ENCODE results near the gene ELK1.

Gene ELK1

DNA sequence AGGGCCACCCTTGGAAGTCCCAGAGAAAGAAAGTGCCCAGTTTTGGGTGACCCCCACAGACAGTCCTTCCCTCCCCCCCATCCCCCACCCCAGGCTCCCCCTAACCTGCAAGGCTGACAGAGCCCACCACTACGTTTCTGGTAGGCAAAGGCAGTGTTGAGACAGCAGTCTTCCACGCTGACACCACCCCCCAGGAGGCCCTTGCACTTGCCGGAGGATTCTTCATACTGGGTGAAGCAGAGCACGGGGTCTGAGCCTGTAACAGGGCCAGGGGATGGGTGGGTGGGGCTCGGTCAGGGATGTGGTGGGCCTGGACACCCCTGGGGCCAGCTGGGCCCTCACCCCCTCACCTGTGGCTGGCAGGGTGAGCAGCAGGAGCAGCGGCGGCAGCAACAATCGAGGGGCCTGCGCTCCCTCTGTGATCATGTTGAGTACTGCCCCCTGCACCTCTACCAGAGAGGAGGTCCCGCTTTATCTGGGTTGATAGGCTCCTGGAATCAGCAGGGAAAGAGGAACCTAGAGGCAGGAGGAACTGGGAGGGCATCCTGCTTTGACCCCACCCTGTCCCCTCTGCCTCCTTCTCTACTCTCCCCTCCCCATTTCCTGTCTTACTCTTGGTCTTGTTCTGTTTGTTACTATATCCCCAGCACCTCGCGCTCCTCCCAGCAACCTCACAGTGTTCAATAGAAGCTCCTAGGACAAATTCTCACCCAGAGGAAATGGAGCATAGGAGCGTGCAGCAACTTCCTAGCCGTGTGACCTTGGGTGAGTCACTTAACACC is 20.8 kb downstream of the ELK1 start, which contains the start of gene CFP:
Gene CFP, minus strand, starts transcription at position 512 of the 782 bp plus-strand sequence. Its CDS starts 86 bp downstream, at position 426.
- no peaks in the 10 kb centered on the region for H3K79me2 ChIP-seq (ENCODE audit: insufficient read depth, low read length)
- no peak within 1 kb of the TSS for H2AFZ ChIP-seq (ENCODE audit: low read depth, low read length, severe bottlenecking)
- H3K4me3 ChIP-seq (ENCODE audit: insufficient read depth, low read length, poor library complexity, severe bottlenecking), result no peak within 1 kb of the TSS
- H3K27me3 ChIP-seq (ENCODE audit: low read length), result no peaks in the 10 kb centered on the region
- H3K36me3 ChIP-seq (ENCODE audit: low read length), result no peaks in the 10 kb centered on the region
- H3F3A ChIP-seq (ENCODE audit: insufficient read depth), result no peaks in the 10 kb centered on the region
- H3K4me2 ChIP-seq (ENCODE audit: low read depth, low read length, poor library complexity, severe bottlenecking), result no peak within 1 kb of the TSS
- TF ChIP-seq EZH2phosphoT487 (conservative IDR thresholded peaks at IDR 0.05; ENCODE audit: low read length), result no peak
- TF ChIP-seq, protein P1, sequence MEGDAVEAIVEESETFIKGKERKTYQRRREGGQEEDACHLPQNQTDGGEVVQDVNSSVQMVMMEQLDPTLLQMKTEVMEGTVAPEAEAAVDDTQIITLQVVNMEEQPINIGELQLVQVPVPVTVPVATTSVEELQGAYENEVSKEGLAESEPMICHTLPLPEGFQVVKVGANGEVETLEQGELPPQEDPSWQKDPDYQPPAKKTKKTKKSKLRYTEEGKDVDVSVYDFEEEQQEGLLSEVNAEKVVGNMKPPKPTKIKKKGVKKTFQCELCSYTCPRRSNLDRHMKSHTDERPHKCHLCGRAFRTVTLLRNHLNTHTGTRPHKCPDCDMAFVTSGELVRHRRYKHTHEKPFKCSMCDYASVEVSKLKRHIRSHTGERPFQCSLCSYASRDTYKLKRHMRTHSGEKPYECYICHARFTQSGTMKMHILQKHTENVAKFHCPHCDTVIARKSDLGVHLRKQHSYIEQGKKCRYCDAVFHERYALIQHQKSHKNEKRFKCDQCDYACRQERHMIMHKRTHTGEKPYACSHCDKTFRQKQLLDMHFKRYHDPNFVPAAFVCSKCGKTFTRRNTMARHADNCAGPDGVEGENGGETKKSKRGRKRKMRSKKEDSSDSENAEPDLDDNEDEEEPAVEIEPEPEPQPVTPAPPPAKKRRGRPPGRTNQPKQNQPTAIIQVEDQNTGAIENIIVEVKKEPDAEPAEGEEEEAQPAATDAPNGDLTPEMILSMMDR (IDR thresholded peaks at IDR 0.05; ENCODE audit: insufficient read depth, low read length, poor library complexity, severe bottlenecking), result no peak
- no peaks in the 10 kb centered on the region for H4K20me1 ChIP-seq (ENCODE audit: low read depth, low read length)
- H3K9ac ChIP-seq (ENCODE audit: low read length), result no peak within 1 kb of the TSS
- no peaks in the 10 kb centered on the region for H3K9me2 ChIP-seq (replicated peaks; ENCODE audit: insufficient read depth, low read length)
- H3K9me3 ChIP-seq (ENCODE audit: insufficient read depth, low read length), result no peaks in the 10 kb centered on the region
- H3K27ac ChIP-seq (ENCODE audit: low read depth, low read length), result no peak within 1 kb of the TSS

GRCh38 chrX:47628982-47629381 is 21.4 kb downstream of the ELK1 start:
- Histone ChIP-seq H3K9me3 (ENCODE audit: insufficient read depth, low read length) (no peaks in the 10 kb centered on the region), H3F3A (ENCODE audit: insufficient read depth) (no peaks in the 10 kb centered on the region), H3K36me3 (ENCODE audit: low read length) (no peaks in the 10 kb centered on the region), H3K27ac (ENCODE audit: low read depth, low read length) (no peak overlapping the region), H3K27me3 (ENCODE audit: low read length) (no peaks in the 10 kb centered on the region), H3K79me2 (ENCODE audit: insufficient read depth, low read length) (no peaks in the 10 kb centered on the region), H3K9me2 (replicated peaks; ENCODE audit: insufficient read depth, low read length) (no peaks in the 10 kb centered on the region), H4K20me1 (ENCODE audit: low read depth, low read length) (no peaks in the 10 kb centered on the region), H3K4me3 (ENCODE audit: insufficient read depth, low read length, poor library complexity, severe bottlenecking) (no peak overlapping the region), H2AFZ (ENCODE audit: low read depth, low read length, severe bottlenecking) (no peak overlapping the region), H3K4me2 (ENCODE audit: low read depth, low read length, poor library complexity, severe bottlenecking) (no peak overlapping the region), H3K9ac (ENCODE audit: low read length) (no peak overlapping the region)
- TF ChIP-seq, protein P1 (IDR thresholded peaks at IDR 0.05; ENCODE audit: insufficient read depth, low read length, poor library complexity, severe bottlenecking), result no peak
- TF ChIP-seq EZH2phosphoT487 (conservative IDR thresholded peaks at IDR 0.05; ENCODE audit: low read length), result no peak

- no peak overlapping the region for H3K4me2 ChIP-seq (ENCODE audit: low read depth, low read length, poor library complexity, severe bottlenecking)
- no peak for TF ChIP-seq EZH2phosphoT487 (conservative IDR thresholded peaks at IDR 0.05; ENCODE audit: low read length)
- TF ChIP-seq, protein P1 (IDR thresholded peaks at IDR 0.05; ENCODE audit: insufficient read depth, low read length, poor library complexity, severe bottlenecking), result no peak
- H3K4me3 ChIP-seq (ENCODE audit: insufficient read depth, low read length, poor library complexity, severe bottlenecking), result no peak overlapping the region
- H3K36me3 ChIP-seq (ENCODE audit: low read length), result no peaks in the 10 kb centered on the region
- no peak overlapping the region for H3K27ac ChIP-seq (ENCODE audit: low read depth, low read length)
- no peaks in the 10 kb centered on the region for H3K9me2 ChIP-seq (replicated peaks; ENCODE audit: insufficient read depth, low read length)
- no peaks in the 10 kb centered on the region for H3K27me3 ChIP-seq (ENCODE audit: low read length)
- H3K9me3 ChIP-seq (ENCODE audit: insufficient read depth, low read length), result no peaks in the 10 kb centered on the region
- no peak overlapping the region for H3K9ac ChIP-seq (ENCODE audit: low read length)
- H3F3A ChIP-seq (ENCODE audit: insufficient read depth), result no peaks in the 10 kb centered on the region
- no peak overlapping the region for H2AFZ ChIP-seq (ENCODE audit: low read depth, low read length, severe bottlenecking)
- H4K20me1 ChIP-seq (ENCODE audit: low read depth, low read length), result no peaks in the 10 kb centered on the region
- H3K79me2 ChIP-seq (ENCODE audit: insufficient read depth, low read length), result no peaks in the 10 kb centered on the region
These were observed 25.0 kb downstream of the ELK1 start for GRCh38 chrX:47625365-47625764.
